IPS-18c (cell line): Measurements from ENCODE around the gene OBSCN.

Experiments used
- H3K4me3 ChIP-seq: 2 replicates; pipeline ENCODE4 v1.7.0; 2013; ENCODE audit warnings: low read depth, mild to moderate bottlenecking, low read length, moderate library complexity; ENCODE audit not compliant: insufficient read depth
- H3K9me3 ChIP-seq: one replicate; pipeline ENCODE4 v1.6.1; 2013; ENCODE audit warnings: mild to moderate bottlenecking, low read length, moderate library complexity; ENCODE audit not compliant: control insufficient read depth, insufficient read depth

The OBSCN gene

DNA sequence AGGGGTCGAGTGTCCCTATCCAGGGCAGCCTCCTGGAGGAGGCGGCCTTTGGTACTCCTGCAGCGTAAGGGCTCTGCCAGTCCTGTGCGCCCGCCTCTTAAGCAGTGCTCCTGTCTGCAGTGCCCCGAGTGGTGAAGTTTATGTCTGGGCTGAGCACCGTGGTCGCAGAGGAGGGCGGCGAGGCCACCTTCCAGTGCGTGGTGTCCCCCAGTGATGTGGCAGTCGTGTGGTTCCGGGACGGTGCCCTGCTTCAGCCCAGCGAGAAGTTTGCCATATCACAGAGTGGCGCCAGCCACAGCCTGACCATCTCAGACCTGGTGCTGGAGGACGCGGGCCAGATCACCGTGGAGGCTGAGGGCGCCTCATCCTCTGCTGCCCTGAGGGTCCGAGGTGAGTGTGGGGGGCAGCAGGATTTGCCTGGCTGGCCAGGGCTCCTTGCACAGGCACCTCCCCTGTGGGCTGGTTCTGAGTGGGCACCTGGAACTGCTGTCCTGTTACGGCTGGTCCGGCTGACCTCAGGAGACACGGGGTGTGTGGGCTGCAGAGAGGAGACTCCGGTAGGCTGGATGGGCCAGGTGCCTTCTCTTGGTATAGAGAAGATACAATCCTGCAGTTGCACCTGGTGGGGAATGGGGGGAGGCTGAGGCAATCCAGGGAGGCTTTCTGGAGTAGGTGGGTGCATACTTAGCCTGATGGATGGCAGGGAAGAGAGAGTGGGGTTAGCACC lies 66.8 kb downstream of the OBSCN start:
- Histone ChIP-seq H3K4me3 (no peak overlapping the region; the same call in 1 of the 2 replicates), H3K9me3 (no peaks in the 10 kb centered on the region)

GRCh38 chr1:228275179-228275429 lies 67.3 kb downstream of the OBSCN start:
- no peaks in the 10 kb centered on the region for H3K9me3 ChIP-seq
- peak overlapping the region; percentile 75; the same call in 1 of the 2 replicates for H3K4me3 ChIP-seq

DNA sequence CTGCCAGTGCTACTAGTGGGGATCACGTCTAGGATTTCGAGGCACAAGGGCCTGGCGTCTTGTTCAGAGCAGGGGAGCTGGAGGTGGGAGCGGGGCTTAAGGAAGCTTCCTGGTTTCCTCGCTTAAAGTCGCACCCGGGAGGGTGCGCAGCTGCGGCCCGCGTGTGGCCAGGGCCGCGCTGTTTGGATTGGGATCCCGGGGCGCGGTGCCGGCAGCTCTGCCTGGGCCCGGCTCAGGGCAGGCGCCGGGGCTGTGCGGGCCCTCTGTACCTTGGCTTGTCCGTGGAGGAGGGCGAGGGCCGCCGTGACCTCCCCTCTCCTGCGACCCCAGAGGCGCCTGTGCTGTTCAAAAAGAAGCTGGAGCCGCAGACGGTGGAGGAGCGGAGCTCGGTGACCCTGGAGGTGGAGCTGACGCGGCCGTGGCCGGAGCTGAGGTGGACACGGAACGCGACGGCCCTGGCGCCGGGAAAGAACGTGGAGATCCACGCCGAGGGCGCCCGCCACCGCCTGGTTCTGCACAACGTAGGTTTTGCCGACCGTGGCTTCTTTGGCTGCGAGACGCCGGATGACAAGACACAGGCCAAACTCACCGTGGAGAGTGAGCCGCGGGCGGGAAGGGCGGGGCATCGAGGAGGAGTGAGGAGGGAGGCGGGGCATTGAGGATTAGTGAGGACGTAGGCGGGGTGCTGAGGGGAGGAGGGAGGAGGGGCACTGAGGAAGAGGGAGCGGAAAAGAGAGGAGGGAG lies 67.8 kb downstream of the OBSCN start:
- Histone ChIP-seq H3K9me3 (no peaks in the 10 kb centered on the region), H3K4me3 (peak overlapping the region; percentile 75)

GRCh38 chr1:228276174-228276831 lies 68.5 kb downstream of the OBSCN start:
- no peaks in the 10 kb centered on the region for H3K9me3 ChIP-seq
- peak overlapping the region; percentile 37 for H3K4me3 ChIP-seq

- H3K4me3 ChIP-seq, result peak overlapping the region; percentile 37; the same call in 1 of the 2 replicates
- no peaks in the 10 kb centered on the region for H3K9me3 ChIP-seq
These were observed 69.2 kb downstream of the OBSCN start for GRCh38 chr1:228276901-228277490.

DNA sequence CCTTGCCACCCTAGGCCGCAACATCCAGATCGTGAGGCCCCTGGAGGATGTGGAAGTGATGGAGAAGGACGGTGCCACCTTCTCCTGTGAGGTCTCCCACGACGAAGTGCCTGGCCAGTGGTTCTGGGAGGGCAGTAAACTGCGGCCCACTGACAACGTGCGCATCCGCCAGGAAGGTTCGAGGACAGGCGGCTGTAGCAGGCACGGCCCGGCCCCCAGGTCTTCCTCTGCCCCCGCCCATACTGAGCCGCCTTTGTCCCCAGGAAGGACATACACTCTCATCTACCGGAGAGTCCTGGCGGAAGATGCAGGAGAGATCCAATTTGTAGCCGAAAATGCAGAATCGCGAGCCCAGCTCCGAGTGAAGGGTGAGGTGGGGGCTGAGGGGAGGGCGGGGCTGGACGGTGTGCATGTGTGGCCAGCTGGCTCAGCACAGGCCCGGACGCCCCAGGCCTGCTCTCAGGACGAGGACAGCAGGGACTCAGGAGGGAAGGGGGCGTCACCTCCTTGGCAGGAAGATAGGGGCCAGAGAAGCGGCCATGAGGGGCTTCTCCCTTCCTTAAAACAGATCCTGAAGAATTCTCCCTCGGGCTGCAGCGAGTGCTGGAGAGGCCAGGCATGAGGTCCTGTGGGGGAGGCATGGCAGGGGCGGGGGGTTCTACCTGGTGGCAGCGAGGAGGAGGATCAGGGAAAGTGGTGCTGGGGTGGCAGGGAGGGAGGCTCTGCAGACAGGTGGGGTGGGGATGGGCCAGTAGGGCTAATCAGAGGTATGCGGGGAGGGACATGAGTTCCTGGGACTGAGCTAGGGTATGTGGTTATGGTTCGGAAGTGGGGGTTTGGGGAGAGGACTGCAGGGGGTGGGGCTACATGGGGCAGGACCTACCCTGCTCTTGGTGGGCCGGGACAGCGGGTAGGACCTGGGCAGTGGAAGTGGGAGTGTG lies 69.9 kb downstream of the OBSCN start:
- Histone ChIP-seq H3K4me3 (no peak overlapping the region), H3K9me3 (no peaks in the 10 kb centered on the region)

- no peak overlapping the region for H3K4me3 ChIP-seq
- H3K9me3 ChIP-seq, result no peaks in the 10 kb centered on the region
These were observed 70.6 kb downstream of the OBSCN start for GRCh38 chr1:228278432-228278941.

- no peaks in the 10 kb centered on the region for H3K9me3 ChIP-seq
- H3K4me3 ChIP-seq, result no peak overlapping the region
These were observed 71.3 kb downstream of the OBSCN start for GRCh38 chr1:228279011-228279721.

GRCh38 chr1:228279722-228280105 lies 71.9 kb downstream of the OBSCN start:
- Histone ChIP-seq H3K9me3 (no peaks in the 10 kb centered on the region), H3K4me3 (no peak overlapping the region)

- Histone ChIP-seq H3K9me3 (no peaks in the 10 kb centered on the region), H3K4me3 (no peak overlapping the region)
These were observed 72.5 kb downstream of the OBSCN start for GRCh38 chr1:228280106-228280901.

DNA sequence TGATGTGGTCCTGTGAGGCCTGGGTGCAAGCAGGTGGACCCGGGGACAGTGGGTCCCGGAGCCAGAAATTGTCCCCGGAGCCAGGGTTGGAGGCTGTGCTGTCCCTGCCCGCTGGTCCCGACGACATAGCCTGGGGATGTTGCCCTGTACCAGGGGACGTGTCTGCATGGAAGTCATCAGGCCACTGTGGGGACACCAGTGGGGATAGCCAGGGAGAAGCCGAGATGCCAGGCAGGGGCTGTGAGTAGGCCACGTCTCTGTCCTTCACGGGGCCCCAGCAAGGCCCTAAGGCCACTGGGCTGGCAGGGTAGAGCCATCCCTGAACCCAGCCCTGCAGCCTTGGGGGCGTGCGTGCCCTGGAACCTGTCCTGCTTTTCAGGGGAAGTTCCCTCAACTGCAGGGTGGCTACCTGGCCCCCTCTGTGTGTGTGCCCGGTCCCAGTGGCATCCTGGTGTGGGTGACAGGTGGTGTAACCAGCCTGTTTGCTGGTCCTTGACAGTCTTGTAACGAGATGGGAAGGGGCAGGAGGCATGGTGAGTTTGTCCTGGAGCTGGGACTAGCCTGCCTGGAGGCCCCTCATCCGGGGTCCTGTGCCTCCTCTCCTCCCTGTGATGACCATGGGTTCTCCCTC lies 73.2 kb downstream of the OBSCN start:
- H3K9me3 ChIP-seq, result no peaks in the 10 kb centered on the region

DNA sequence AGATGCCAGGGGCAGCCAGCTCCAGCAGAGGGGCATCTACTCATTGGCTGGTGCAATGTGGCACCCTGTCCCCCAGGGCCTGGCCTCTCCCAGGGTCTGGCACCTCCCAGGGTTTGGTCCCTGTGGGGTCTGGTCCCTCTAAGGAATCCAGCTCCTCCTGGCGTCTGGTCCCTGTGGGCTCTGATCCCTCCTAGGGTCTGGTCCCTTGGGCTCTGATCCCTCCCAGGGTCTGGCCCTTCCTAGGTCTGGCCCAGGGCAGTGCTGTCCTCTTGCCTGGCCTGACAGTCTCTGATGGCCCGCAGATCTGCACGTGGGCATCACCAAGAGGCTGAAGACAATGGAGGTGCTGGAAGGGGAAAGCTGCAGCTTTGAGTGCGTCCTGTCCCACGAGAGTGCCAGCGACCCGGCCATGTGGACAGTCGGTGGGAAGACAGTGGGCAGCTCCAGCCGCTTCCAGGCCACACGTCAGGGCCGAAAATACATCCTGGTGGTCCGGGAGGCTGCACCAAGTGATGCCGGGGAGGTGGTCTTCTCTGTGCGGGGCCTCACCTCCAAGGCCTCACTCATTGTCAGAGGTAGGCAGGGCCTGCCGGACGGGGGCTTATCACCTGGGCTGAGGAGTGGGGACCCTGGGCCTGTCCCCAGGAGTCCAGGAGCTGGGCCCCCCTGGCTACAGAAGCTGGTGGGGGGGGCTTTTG lies 73.9 kb downstream of the OBSCN start:
- Histone ChIP-seq H3K9me3 (no peaks in the 10 kb centered on the region), H3K4me3 (no peak overlapping the region)

More for the DNA sequence above, 73.2 kb downstream of the OBSCN start:
- H3K4me3 ChIP-seq, result no peak overlapping the region

DNA sequence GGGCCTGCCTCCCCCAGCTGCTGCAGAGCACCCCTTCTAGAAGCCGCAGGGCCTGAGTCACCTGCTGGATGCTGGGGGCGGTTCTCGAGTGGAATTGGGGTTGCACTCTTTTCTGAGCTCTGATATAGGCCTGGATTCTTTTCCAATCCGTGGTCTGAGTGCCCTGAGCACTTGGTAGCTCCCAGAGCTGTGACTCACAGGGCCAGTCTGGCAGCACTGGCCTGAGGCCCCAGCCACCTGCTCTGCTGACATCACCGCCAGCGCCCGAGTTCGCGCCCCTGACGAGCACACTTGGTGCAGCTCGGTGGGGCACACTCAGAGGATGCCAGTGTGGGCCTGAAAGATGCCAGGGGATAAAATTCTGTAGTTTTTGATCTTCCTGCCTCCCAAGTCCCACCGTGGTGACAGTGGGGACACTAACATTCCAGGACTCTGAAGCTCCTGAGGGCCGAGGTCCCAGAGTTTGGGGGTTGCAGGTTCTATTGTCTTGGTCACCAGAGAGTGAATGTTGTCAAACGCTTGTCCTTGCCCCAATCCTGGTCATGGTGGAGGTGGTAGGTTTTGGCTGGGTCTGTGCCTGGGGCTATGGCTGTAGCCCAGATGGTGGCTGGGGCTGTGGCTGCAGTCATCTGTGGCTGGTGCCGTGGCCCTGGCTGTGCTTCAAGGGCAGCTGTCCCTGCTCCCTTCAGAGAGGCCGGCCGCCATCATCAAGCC lies 74.6 kb downstream of the OBSCN start:
- Histone ChIP-seq H3K9me3 (no peaks in the 10 kb centered on the region), H3K4me3 (no peak overlapping the region)

DNA sequence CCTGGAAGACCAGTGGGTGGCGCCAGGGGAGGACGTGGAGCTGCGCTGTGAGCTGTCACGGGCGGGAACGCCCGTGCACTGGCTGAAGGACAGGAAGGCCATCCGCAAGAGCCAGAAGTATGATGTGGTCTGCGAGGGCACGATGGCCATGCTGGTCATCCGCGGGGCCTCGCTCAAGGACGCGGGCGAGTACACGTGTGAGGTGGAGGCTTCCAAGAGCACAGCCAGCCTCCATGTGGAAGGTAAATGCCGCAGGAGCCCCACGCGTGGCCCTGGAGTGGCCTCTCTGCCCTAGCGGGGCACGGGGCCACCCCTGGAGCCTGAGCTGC lies 75.2 kb downstream of the OBSCN start:
- H3K9me3 ChIP-seq, result no peaks in the 10 kb centered on the region
- no peak overlapping the region for H3K4me3 ChIP-seq
